NCI-H345 treated with DMSO at 0.1 percent for 48 hours (cell line): Measurements from ENCODE around the gene ZDHHC17.

Source experiments
- DNase-seq: peaks from one replicate; lab custom pipeline; 2025; ENCODE audit not compliant: unreplicated experiment; lab: John Stamatoyannopoulos, UW

The ZDHHC17 gene

DNA sequence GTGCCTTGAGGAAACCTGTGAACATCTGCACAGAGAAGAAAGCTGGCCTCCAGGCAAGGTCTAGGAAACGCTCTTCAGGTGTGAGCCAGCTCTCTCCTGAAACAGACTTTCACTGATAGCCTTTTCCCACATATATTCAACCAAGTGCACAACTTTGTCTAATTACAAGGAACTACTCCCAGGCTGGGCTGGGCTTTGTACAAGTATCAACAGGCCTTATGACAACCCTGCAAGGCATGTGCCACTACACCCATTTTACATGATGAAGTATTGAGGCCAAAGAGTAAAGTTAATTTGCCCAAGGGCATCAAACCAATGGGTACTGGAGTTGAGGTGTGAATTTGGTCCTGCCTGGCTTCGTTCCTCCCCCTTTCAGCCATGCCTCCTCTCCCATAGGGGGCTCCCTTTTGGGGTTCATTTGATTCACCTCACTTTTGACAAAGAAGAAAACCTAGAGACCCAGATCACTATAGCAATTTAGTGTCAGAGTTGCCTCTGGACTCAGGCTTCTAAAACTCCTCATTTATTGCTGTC, 112.8 kb downstream of the ZDHHC17 start:
- DNase-seq = no peak

DNA sequence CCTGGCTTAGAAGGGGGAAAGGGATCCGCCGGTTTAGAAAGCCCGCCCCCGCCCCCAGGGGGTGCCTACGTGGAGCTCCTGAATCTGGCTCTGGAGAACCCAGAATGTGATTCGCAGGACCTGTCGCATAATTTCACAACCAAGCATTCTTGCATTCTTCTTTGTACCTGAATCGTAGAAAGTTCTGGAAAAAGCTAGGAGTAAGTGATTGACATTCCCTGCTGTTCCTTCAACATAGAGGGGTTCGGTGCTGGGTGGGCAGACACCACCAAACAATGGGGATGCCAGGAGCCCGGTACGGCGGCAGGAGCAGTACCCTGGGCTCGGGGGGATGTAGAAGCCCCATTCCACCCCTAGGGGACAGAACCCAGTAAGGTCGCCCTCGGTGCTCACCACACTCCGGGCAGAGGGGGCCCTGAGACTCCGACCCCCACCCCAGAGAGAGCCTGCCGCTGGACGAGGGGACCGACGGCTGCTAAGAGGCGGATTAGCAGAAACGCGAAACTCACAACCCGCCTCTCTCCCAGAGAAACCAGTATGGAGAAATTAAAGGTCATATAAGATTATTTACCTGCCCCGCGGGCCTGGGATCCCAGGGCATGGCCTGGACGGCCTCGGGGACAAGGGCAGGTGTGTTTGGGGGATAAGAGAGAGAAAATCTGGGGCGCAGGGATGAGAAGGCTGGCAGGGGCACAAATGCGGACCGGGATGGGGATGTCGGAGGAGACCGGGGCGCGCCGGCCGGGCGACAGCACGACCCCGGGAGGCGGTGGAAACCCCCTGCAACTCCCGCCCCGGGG, 114.4 kb downstream of the ZDHHC17 start:
- DNase-seq = no peak

DNA sequence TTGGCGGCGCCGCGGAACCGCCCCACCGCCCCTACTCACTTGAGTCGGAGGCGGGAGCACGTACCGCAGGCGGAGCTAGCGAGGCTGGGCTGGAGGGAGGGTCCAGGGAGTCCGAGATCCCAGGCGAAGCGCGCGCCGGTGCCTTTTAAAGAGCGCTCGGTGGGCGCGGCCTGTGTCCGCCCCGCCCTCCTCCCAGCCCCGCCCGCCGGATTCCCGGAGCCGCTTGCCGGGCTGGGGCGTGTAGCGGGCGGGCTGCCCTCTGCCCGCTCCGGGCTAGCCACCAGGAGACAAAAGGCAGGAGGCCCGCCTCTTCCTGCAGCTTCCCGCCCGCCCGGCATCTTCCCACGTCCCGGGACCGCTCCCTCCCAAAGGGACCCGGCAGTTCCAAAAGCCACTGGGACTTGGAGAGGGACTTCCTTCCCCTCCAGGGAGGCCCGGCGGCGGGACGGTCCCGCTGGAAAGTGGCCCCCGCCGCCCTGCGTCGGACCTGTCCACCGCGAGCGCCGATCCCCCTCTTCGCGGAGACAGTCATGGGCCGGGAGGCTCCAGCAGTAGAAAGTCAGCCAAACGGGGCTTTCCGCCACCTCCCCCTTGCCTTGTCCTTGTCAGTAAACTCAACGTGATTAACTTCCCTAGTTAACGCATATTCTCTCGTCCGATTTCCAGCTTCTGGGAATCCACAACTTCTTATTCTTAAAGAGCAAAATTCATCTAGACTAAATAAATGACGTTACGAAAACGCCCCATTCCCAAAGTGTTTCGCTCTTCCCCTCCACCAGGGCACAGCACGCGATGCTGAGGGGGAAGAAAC, 115.2 kb downstream of the ZDHHC17 start, which contains the start of gene CSRP2:
Gene CSRP2 (minus strand): TSS at position 121 of the 811 bp plus-strand sequence. CDS start 12,759 bp downstream, outside the sequence.
- peak; percentile 75 for DNase-seq

DNA sequence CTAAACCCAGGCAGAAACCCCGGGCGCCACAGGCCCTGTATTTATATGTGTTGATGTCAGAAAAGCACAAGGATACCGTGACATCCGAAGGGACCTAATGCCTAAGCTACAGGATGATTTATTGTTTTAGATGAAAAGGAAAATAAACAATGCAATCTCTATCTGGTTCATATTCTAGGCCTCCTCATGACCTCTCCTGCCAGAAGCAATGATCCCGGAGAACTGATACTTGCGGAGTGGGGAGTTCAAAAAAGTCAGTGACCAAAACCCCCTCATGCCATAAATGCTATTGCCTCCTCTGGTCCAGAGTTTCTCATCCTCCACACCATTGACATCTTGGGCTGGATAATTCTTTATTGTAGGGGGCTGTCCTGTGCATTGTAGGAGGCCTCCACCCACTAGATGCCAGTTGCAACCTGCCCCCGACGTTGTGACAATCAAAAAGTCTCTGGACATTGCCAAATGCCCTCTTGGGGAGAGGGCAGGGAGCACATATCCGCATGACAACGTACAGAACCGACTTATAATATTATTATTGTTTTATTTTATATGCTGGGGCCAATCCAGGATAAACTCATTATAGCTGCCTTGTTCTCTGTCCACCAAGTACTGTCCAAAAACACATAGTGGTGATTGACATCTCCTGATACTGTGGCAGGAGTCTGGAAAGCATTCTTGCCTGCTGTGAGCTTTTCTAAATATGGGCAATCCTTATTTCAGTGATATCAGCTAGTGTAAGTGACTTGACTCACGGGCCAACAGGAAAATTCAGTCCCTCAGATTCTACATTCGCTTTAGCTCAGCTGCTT, 116.0 kb downstream of the ZDHHC17 start:
- no peak for DNase-seq

DNA sequence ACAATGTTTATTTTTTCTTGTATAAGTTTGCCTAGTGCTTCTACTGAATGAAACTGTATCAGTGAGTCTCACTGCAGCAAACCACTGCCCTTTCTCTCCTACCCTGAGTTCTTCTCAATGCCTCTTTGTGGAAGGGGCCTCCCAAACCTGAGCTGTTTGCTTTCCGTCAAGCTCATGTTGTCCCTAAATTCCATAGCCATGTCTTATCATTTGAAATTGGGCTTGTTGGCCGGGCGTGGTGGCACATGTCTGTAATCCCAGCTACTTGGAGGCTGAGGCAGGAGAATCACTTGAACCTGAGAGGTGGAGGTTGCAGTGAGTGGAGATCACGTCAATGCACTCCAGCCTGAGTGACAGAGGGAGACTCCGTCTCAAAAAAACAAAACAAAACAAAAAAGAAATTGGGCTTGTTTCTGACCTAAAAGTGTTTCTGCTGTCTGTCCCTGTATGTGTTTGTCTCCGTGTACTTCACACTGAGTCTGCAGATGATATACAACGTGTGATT, 116.7 kb downstream of the ZDHHC17 start:
- DNase-seq = no peak

DNA sequence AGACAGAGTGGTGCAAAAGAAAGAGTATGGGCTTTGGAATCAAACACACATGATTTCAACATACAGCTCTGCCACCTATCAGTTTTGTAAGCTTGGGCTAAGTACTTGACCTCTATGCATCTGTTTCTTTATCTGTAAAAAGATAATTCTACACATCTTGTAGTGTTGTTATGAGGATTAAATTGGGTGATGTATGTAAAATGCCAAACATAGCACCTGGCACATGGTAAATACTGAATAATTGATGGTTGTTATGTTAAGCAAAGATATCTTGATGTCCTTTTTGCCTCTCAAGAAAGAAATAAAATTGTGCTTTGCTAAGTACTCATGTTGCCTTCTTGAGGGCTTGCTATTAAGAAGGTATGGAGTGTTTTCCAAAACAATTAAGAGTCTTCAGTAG, 117.2 kb downstream of the ZDHHC17 start:
- DNase-seq = no peak

DNA sequence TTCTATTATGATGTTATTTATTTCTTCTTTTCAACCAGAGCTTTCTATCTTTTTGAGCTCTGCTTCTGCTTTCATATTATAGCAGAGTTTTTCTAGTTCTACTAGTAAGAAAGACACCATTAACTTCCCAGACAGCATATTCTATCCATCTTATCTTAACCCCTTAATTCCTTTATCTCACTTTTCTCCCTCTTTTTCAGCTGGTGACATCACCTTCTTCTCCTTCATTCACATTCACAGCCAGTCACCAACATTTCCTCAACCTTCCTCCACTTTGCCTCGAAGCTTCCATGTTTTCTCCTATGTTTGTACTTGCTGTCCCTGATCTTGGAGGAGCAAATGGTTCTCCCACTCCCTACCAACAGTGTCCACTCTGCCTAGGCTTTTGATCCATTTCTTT, 118.5 kb downstream of the ZDHHC17 start:
- DNase-seq = no peak

DNA sequence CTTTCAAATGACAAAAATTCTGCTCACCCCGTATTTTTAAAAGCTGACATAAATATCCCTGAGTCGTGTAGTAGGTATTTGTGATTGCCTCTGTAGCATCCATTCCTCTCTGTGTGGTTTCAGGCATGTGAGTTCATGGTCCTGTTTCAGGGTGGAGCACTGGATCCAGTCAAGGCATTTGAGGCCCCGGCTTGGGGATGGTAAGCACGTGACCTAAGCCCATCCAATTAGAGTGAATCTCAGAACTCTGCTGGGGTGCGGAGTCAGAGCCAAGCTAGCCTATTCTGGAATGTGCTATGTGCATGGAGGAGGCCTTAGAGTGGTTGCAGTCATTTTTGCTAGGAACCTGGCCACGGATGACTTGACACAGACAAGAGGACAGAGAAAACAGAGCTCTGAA, 119.2 kb downstream of the ZDHHC17 start:
- DNase-seq = no peak

DNA sequence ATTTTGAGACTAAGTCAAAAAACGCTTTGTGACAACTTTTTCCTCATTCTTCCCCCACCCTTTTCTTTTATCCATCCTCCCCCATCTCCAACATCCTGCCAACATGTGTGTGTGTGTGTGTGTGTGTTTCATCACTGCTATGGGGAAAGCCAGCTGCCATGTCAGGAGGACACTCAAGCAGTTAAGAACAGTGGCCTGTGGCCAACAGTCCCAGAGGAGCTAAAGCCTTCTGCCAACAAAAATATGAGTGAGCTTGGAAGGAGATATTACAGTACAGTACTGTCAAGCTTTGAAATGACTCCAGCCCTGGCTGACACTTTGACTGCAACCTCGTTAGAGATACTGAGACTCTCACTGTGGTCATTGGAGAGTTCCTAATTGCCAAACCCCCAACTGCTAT, 119.9 kb downstream of the ZDHHC17 start:
- DNase-seq = no peak

DNA sequence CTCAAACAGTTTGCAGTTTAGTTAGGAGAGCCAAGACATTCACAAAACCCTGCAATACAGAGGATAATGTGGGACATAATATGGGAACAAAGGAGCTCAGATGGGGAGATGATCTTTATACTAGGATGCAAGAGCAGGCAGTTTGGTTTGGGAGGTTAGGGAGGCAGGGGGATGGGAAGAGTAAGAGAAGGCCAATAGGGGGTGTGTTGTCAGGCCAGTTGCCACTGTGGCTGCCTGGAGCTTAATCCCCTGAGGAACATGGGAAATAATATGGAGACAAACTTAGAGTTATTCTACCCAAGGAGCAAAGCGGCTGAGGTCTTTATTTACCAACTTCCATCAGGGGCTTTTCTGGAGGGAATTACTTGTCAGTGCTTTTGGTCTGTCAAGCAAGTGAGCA, 124.9 kb downstream of the ZDHHC17 start:
- no peak for DNase-seq

DNA sequence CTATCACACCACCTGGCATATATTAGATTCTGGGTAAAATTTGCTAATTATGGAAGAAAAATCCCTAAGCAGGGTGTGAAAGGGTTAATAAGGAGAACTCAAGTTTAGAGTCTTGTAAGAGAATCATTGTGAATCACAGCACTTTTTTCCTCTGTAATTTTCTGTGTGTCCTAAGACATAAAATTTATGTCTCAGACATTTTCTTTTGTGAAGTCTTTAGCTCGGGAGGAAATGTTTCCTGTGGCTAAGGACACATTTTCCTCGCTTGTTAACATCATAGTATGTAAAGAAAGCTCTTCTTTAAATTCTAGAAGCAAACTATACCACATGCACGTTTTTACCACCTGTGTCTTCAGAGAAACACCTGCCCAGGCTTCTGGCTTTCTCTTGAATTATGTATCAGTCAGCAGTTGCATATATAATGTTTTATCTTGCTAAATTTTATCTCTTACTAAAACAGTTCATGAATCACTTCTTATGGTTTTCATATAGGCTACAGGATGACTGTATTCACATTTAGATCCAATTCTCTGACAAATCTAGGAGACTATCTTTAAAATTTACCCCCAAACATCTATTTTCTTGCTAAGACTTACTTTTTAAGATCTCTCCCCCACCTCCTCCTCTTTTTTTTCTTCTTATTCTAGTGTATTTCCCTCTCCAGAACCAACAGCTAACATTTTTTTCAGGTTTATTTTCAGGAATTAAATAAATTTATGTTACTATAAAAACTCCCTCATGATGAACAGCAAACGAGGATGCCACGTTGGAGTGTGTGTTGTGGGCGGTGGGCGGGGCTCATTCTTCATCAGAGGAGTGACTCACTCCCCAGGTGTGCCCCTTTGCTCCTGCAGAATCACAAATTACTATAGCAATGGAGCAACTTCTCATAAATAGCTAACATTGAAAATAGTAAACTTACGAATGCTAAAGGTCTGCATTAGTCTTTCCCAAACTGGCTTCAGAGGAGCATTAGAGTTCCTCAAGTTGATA, 126.5 kb downstream of the ZDHHC17 start:
- no peak for DNase-seq

DNA sequence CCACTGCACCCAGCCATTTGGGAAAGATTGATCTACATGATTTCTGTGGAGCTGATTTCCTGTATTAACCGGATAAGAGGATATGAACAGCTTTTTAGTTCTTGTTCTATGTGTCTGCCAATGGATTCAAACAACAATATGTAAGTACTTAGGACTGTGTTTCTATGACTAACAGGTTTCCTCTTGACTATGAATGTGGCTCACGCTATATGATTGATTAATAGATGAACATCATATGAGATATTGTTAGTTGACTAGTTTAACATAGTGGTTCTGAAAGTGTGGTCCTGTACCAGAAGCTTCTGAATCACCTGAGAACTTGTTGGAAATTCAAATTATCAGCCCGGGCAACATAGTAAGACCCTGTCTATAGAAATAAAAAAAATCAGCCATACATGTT, 127.7 kb downstream of the ZDHHC17 start:
- no peak for DNase-seq

DNA sequence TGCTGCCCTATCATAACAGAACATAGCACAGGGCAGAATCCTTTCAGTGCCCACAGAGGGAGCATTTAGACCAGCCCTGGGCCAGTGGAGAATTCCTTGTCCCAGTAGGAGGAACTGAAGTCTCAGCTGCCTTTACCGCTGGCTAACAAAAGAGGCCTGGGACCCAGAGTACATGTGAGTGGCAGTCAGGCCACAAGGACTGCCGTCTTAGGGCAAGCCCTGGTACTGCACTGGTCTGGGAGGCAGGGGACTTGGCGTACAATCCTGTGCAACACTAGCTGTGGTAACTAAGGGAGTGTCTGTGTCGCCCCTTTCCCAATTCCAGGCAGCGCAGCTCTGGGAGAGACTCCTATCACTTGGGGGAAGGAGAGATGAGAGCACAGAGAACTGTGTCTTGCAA, 131.9 kb downstream of the ZDHHC17 start:
- no peak for DNase-seq

DNA sequence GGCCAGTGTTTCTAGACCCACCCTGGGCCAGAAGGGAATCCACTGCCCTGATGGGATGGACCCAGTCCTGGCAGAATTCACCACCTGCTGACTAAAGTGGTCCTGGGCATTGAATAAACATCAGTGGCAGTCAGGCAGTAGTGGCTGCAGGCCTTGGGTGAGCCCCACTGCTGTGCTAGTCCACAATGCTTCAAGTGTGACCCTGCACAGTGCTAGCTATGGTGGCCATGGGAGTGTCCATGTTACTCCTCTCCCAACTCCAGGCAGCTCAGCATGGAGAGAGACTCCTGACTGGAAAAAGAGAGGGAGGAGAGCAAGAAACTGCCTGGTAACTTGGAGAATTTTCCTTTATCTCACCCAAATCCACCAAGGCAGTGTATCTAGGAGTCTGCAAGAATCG, 132.4 kb downstream of the ZDHHC17 start:
- DNase-seq = no peak

DNA sequence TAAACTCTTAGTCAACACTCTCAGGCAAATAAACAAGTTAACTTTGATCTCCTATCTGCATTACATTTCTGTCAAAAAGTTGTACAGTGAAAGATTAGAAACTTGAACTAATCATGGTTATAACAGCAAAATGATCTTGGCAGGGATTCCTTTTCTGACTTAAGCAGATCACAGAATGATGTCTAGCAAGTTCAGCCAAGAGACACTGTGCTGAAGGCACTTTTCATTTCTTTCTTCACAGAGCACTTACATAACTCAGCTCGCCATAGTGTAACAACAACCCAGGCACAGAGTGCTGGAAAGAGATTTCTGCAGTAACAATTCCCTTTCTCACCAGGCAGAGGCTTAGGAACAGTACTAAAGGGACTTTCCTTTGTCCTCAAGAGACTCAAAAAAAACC, 134.5 kb downstream of the ZDHHC17 start:
- no peak for DNase-seq

DNA sequence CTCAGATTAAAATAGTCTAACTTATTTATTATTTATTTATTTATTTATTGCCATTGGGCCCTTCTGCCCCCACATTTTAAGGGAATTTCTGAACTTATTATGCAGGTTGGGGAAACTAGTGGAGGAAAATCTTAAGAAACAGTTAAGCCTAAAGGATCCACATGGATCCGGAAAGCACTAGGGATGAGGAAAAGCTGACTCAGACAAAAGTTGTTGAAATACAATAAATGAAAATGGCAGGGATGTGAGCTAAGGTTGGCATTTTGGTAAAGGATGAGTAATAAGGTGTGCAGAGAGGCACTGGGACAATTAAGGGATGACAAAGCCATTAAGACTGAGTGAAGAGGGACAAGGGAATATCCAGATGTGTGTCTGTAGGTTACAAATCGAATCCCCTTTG, 135.6 kb downstream of the ZDHHC17 start:
- no peak for DNase-seq

DNA sequence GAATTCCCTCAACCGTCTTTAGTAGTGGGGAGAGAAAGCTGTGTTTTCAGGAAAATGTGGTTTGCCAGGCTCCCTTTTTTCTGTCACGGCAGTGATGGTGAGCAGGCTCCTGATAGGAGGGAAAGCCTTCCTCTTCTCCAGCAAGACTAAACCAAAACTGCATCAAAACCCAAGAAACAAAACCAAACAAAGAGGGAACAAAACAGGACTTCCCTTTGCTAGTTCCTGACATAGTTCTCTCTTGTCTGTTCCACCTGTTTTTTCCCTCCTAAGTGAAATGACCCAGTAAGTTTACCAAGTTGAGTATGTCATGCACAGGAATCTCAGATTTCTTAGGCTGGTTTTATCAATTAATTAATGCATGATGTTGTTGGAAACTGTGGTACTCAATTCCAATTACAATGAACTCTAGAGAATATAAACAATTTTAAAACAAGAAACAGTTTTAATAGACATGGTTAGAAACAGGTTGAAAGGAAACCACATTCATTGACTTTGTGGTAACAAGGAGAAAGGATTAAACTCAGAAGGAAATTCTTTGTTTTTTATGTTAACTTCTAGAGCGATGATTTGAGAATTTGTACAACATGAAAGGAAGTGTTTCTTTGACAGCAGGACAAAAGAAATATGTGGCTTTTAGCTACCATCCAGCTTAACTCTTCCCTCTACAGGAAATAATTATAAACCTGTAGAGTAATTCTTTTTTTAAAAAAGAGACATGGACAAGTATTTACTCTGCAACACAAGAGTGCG, 137.9 kb downstream of the ZDHHC17 start:
- DNase-seq = no peak
